Measurements from ENCODE around the gene SLAMF9. TPM values are rescaled to one million over a fixed set of nuclear protein-coding genes. Genes with fewer than 3 reads are reported as not detected.

Gene SLAMF9
- total and polyA plus RNA-seq, 2 of the 8 experiments (the other 6 are each of a cell fraction or from before 2014, with no cell fraction given), result not detected

DNA sequence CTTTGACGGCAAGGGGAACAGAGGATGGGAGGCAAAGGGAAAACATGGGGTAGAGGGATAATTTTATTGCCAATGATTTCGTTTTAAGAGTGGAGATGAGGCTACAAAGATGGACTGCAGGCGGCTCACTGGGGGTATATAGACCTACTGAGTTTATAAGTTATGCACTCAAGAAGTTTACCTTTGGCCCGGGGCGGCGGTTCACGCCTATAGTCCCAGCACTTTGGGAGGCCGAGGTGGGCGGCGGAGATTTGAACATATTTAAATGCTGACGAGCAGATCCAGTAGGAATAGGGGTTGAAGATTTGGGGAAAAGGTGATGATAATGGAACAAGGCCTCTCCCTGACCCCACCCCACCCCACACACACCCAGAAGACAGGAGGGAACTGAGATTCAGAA lies 8.1 kb upstream of the SLAMF9 start:
- Histone ChIP-seq H2BK20ac (ENCODE audit: low read length) (no peak overlapping the region), H3K79me2 (ENCODE audit: control insufficient read depth in 1 of 2, insufficient read depth in 2 of 2, low read length in 2 of 2) (no peaks in the 10 kb centered on the region), H3K4me1 (replicated peaks in 1 of 4; ENCODE audit: control insufficient read depth in 3 of 4, insufficient read depth in 4 of 4, low read length in 3 of 4) (no peaks in the 10 kb centered on the region; a peak in 1 of 7 replicates), H3K14ac (ENCODE audit: insufficient read length) (no peak overlapping the region), H3K9me3 (ENCODE audit: insufficient read depth in 2 of 2, low read depth in 1 of 2, low read length in 1 of 2) (no peaks in the 10 kb centered on the region), H4K8ac (ENCODE audit: extremely low read depth, insufficient read depth, low read length) (no peak overlapping the region), H2BK12ac (ENCODE audit: low read depth, low read length) (no peak overlapping the region), H3K4me3 (ENCODE audit: extremely low read depth in 1 of 4, insufficient read depth in 2 of 4, low read depth in 3 of 4, low read length in 4 of 4) (no peak overlapping the region), H2BK15ac (ENCODE audit: low read length) (no peak overlapping the region), H3K18ac (ENCODE audit: extremely low read depth, low read length) (no peak overlapping the region), H3K23ac (ENCODE audit: insufficient read length) (no peak overlapping the region), H3K27ac (ENCODE audit: low read depth, low read length) (no peak overlapping the region), H2AK5ac (ENCODE audit: low read depth, low read length) (no peak overlapping the region), H2AFZ (ENCODE audit: low read length) (no peak overlapping the region), H3K36me3 (ENCODE audit: control insufficient read depth in 2 of 4, insufficient read depth in 4 of 4, low read length in 3 of 4) (no peaks in the 10 kb centered on the region), H3K4ac (replicated peaks; ENCODE audit: insufficient read length, low read depth, low read length) (no peak overlapping the region), H4K91ac (replicated peaks; ENCODE audit: insufficient read length, low read length) (no peak overlapping the region), H3K56ac (replicated peaks; ENCODE audit: insufficient read length, low read depth, low read length) (no peak overlapping the region), H3K23me2 (ENCODE audit: low read depth, low read length) (no peaks in the 10 kb centered on the region), H3K4me2 (ENCODE audit: insufficient read depth in 1 of 2, low read depth in 2 of 2, low read length in 2 of 2) (no peak overlapping the region), H4K5ac (ENCODE audit: insufficient read length, low read depth, low read length) (no peak overlapping the region), H4K20me1 (replicated peaks in 1 of 2; ENCODE audit: control insufficient read depth in 1 of 2, insufficient read depth in 2 of 2, low read length in 2 of 2) (no peaks in the 10 kb centered on the region), H2BK120ac (replicated peaks; ENCODE audit: low read depth, low read length) (no peak overlapping the region), H3K79me1 (ENCODE audit: low read depth, low read length) (no peaks in the 10 kb centered on the region), H3K9ac (replicated peaks in 1 of 4; ENCODE audit: extremely low read depth in 1 of 4, low read depth in 3 of 4, low read length in 3 of 4) (no peak overlapping the region), H2BK5ac (ENCODE audit: low read depth, low read length) (no peak overlapping the region), H3K27me3 (replicated peaks in 1 of 4; ENCODE audit: control insufficient read depth in 3 of 4, extremely low read depth in 1 of 4, insufficient read depth in 3 of 4, low read length in 3 of 4) (no peaks in the 10 kb centered on the region)
- POLR2A ChIA-PET (ENCODE audit: partially characterized antibody), result interaction anchor here (1.2 kb wide), 1 partner anchor 32 kb away, joined by 3 read pairs; no protein-coding TSS in a partner anchor
- FAIRE-seq, result no peak
- WGBS, 2 experiments (ENCODE audit: extremely low coverage in 1 of 2, insufficient coverage in 1 of 2, insufficient read length in 1 of 2, insufficient replicate concordance in 2 of 2, low coverage in 1 of 2, low lambda C conversion rate in 2 of 2, missing lambda C conversion rate in 1 of 2), result 92% methylated on average over 11 of the region's 11 CpGs; no CpG with 5 or more reads in 1 of the 2 experiments
- no peak for DNase-seq (ENCODE audit: low read depth in 1 of 2, low spot score in 2 of 2)
- CTCF ChIA-PET (ENCODE audit: partially characterized antibody), result no interaction called here
- TF ChIP-seq EGR1 (IDR thresholded peaks at IDR 0.05; ENCODE audit: borderline replicate concordance, low read depth, low read length), result no peak

Data from H1 (cell line).